Thoracic aorta endothelial cell (primary cell): ENCODE data around the gene CCDC180. TPM values are rescaled to one million over a fixed set of nuclear protein-coding genes. Genes with fewer than 3 reads are reported as not detected.

Experiments
- small RNA-seq: library from RNA; depleted of rRNA; stranded (forward); fragments of <200 nt; gene quantifications from one replicate; pipeline ENCODE3, GENCODE V24; 2012
- total RNA-seq: library from RNA; depleted of rRNA; stranded (reverse); fragments of >200 nt; gene quantifications from 2 replicates; pipeline ENCODE4 v1.2.3, GENCODE V29; 2012

Gene CCDC180
- 0.79 and 1.5 TPM in 2 replicates for total RNA-seq

DNA sequence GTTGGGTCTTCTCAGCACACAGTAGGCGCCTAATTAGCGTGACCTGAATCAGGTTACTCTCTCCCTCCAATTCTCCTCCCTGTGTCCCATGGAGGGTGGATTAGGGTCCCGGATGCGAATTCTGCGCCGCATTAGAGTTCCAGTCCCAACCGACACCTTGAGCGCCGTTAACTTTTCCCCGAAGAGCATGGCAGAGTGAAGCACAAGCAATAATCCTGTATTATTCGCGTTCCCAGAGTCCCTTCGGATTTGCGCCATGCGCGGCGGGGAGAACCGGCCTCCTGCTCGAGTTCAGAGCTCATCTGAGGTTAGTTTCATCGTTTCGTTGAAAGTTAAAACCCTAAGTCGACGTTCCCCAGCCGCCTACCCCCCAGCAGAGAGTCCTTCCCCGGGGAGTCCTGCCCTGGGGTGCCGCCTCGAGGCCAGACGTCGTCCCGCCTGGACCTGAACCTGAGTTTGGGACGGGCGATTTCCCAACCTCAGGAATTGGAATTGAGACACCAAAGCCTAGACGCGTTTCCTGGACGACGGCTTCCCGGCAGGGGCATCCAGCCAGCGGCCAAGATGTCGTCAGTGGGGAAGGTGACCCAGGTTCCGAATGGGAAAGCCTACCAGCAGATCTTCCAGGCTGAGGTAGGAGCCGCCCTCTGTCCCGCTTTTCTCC lies at the start of gene CCDC180:
CCDC180 (plus strand) TSS at position 160 of the 664 bp plus-strand sequence; CDS start at position 565, 405 bp downstream.

Small RNA genes within 50 kb of the gene (small RNA-seq; reads per million reads assigned to genes)
- gene AL512590.2 = not detected
- 0.21 reads per million for gene CCDC180

Other genes starting within 250 kb of the CCDC180 start
- 17.1 and 18.2 TPM in 2 replicates for gene TDRD7, start 104.4 kb downstream of the CCDC180 start, total RNA-seq
- 0.27 and 1.2 TPM in 2 replicates for gene TMOD1, start 194.0 kb downstream of the CCDC180 start, total RNA-seq